Measurements from ENCODE around the gene TNS1. TPM values are rescaled to one million over a fixed set of nuclear protein-coding genes. Genes with fewer than 3 reads are reported as not detected.
A peak's percentile ranks its signal among the peaks of the same experiment; 100 is the strongest.

TNS1 gene
- total RNA-seq, 2 donors from 2014 or later = 168 to 174 TPM

- Histone ChIP-seq H3K36me3 (replicated peaks in 1 of 2; ENCODE audit: insufficient read depth in 1 of 2, low read depth in 2 of 2) (no peaks in the 10 kb centered on the region), H3K9me3 (no peaks in the 10 kb centered on the region), H3K4me1 (peaks cover 81% of the 10 kb centered on the region), H3K4me3 (peak overlapping the region in 1 of 2 donors; percentile 24), H3K27ac (peak overlapping the region; percentile 62 to 90 (median 68)), H3K27me3 (no peaks in the 10 kb centered on the region)
- peak in 2 of 4 donors; percentile 42 to 46 for DNase-seq
- peak; percentile 49 for ATAC-seq
- intact Hi-C loops (cut with DNase I) = no loop called here
- WGBS, 2 donors = 21 to 25% methylated on average over 3 of the region's 3 CpGs
- TF ChIP-seq POLR2A (IDR thresholded peaks at IDR 0.05) (peak in 1 of 3 donors; percentile 22), CTCF (IDR thresholded peaks at IDR 0.05) (no peak)
Measured at GRCh38 chr2:217942731-217943335, 60.0 kb downstream of the TNS1 start.

GRCh38 chr2:217941886-217942728 lies 60.7 kb downstream of the TNS1 start:
- no peak for TF ChIP-seq POLR2A (IDR thresholded peaks at IDR 0.05)
- no peak for TF ChIP-seq CTCF (IDR thresholded peaks at IDR 0.05)
- no peaks in the 10 kb centered on the region for H3K36me3 ChIP-seq (replicated peaks in 1 of 2; ENCODE audit: insufficient read depth in 1 of 2, low read depth in 2 of 2)
- ATAC-seq = no peak
- DNase-seq = no peak
- 66 to 73% methylated on average over 7 to 8 of the region's 8 CpGs for WGBS, 2 donors
- no peaks in the 10 kb centered on the region for H3K9me3 ChIP-seq
- intact Hi-C loops (cut with DNase I) = no loop called here
- H3K27ac ChIP-seq = peak overlapping the region; percentile 62 to 90 (median 68)
- H3K27me3 ChIP-seq = no peaks in the 10 kb centered on the region
- no peak overlapping the region for H3K4me3 ChIP-seq
- H3K4me1 ChIP-seq = peaks cover 88% of the 10 kb centered on the region

- Histone ChIP-seq H3K4me1 (peaks cover 92% of the 10 kb centered on the region), H3K4me3 (no peak overlapping the region), H3K36me3 (replicated peaks in 1 of 2; ENCODE audit: insufficient read depth in 1 of 2, low read depth in 2 of 2) (no peaks in the 10 kb centered on the region), H3K27ac (peak overlapping the region; percentile 8 to 90 (median 68)), H3K27me3 (no peaks in the 10 kb centered on the region), H3K9me3 (no peaks in the 10 kb centered on the region)
- TF ChIP-seq CTCF (IDR thresholded peaks at IDR 0.05) (no peak), POLR2A (IDR thresholded peaks at IDR 0.05) (no peak)
- WGBS, 2 donors = 34 to 71% methylated on average over 3 to 11 of the region's 11 CpGs
- DNase-seq (no peak), ATAC-seq (no peak)
- intact Hi-C loops (cut with DNase I) = no loop called here
Measured at GRCh38 chr2:217941339-217941738, 61.5 kb downstream of the TNS1 start.

- no peaks in the 10 kb centered on the region for H3K36me3 ChIP-seq (replicated peaks in 1 of 2; ENCODE audit: insufficient read depth in 1 of 2, low read depth in 2 of 2)
- TF ChIP-seq CTCF (IDR thresholded peaks at IDR 0.05) (no peak), POLR2A (IDR thresholded peaks at IDR 0.05) (no peak)
- 69 to 85% methylated on average over 10 to 13 of the region's 13 CpGs for WGBS, 2 donors
- peaks cover 92% of the 10 kb centered on the region for H3K4me1 ChIP-seq
- H3K4me3 ChIP-seq = no peak overlapping the region
- DNase-seq (no peak), ATAC-seq (no peak)
- H3K9me3 ChIP-seq = no peaks in the 10 kb centered on the region
- H3K27me3 ChIP-seq = no peaks in the 10 kb centered on the region
- intact Hi-C loops (cut with DNase I) = no loop called here
- H3K27ac ChIP-seq = peak overlapping the region; percentile 8 to 90 (median 68)
Measured at GRCh38 chr2:217940261-217941220, 62.3 kb downstream of the TNS1 start.
